ENCODE data around the gene ARSI.

The ARSI gene

DNA sequence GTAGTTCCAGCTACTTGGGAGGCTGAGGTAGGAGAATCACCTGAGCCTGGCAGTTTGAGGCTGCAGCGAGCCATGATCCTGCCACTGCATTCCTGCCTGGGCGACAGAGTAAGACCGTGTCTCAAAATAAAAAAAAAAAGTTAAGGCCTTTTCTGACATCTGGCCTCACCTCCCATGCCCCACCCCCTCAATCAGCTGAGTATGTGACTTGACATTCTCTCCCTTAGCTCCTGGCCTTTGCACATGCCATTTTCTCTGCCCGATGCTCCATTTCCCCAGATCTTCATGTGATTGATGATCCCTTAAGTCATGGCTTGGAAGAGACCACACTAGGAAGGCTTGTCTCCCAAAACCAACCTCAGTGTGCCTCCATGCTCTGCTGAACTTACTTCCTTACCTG is 37.1 kb upstream of the ARSI start:
- no peak for DNase-seq (ENCODE audit: low spot score)
- TF ChIP-seq, protein P1, sequence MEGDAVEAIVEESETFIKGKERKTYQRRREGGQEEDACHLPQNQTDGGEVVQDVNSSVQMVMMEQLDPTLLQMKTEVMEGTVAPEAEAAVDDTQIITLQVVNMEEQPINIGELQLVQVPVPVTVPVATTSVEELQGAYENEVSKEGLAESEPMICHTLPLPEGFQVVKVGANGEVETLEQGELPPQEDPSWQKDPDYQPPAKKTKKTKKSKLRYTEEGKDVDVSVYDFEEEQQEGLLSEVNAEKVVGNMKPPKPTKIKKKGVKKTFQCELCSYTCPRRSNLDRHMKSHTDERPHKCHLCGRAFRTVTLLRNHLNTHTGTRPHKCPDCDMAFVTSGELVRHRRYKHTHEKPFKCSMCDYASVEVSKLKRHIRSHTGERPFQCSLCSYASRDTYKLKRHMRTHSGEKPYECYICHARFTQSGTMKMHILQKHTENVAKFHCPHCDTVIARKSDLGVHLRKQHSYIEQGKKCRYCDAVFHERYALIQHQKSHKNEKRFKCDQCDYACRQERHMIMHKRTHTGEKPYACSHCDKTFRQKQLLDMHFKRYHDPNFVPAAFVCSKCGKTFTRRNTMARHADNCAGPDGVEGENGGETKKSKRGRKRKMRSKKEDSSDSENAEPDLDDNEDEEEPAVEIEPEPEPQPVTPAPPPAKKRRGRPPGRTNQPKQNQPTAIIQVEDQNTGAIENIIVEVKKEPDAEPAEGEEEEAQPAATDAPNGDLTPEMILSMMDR (IDR thresholded peaks at IDR 0.05; ENCODE audit: extremely low read depth, insufficient read depth, missing control alignments): no peak
- in situ Hi-C loops (cut with MboI; ENCODE audit: low pct_unique_long_range_greater_than_20kb, low sequenced_read_pairs, unreplicated experiment): no loop called here

DNA sequence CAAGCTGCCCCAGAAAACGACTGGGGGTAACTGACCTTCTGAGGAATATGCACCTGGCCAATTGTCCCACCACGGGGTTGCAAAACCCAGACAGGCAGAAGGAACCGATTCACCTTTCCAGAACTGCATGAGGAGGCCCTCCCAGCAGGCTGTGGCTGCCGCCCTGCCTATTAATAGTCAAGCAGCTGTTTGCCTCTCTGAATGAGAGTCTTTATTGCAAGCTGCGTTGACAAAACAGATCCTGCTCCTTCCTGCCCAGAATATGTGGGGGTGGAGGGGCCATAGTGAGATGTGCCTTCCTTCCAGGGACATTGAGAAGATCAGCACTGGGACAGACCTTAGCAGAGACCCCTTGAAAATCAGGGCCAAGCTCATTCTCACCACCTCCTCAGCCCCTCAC is 36.5 kb upstream of the ARSI start:
- in situ Hi-C loops (cut with MboI; ENCODE audit: low pct_unique_long_range_greater_than_20kb, low sequenced_read_pairs, unreplicated experiment): no loop called here
- DNase-seq (ENCODE audit: low spot score): no peak

DNA sequence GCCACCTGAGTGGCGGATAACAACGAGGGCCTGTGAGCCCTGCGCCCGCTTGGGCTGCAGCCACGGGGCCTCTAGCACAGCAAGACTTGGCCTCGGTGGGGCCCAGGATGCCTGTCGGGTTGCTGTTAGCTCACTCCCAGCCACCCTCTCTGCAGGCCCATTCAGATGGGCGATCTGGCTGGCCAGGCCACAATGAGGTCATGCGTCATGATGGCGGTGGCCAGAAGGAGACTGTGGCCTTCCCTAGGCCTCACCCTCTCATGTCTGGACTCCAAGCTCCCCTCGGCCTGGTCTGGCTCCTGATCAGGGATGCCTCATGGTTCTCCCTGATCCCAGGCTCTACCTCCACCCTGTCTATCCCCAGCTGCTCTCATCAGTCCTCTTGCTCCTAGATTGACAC is 35.8 kb upstream of the ARSI start:
- DNase-seq (ENCODE audit: low spot score): no peak
- TF ChIP-seq, protein P1 (IDR thresholded peaks at IDR 0.05; ENCODE audit: extremely low read depth, insufficient read depth, missing control alignments): no peak
- in situ Hi-C loops (cut with MboI; ENCODE audit: low pct_unique_long_range_greater_than_20kb, low sequenced_read_pairs, unreplicated experiment): no loop called here

More for the DNA sequence above, 36.5 kb upstream of the ARSI start:
- TF ChIP-seq, protein P1 (IDR thresholded peaks at IDR 0.05; ENCODE audit: extremely low read depth, insufficient read depth, missing control alignments): no peak

DNA sequence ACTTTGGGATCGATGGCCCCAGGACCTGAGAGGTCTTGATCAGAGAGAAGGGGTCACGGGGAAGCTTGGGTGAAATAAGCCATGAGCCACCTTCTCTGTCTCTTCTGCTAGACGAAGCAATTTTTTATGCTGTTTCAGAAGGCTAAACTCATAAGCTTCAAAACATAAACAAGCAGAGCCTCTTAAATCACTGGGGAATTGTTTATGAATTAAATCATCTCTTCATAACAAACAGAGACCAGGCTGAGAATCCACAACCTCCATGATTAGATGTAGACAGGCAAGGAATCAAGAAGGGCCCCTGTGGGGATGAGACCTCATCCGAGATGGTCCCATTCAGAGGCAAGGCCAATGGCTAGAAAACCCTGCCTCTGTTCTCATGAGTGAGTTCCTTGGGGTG is 33.1 kb upstream of the ARSI start:
- no peak for DNase-seq (ENCODE audit: low spot score)
- in situ Hi-C loops (cut with MboI; ENCODE audit: low pct_unique_long_range_greater_than_20kb, low sequenced_read_pairs, unreplicated experiment): no loop called here
- TF ChIP-seq, protein P1 (IDR thresholded peaks at IDR 0.05; ENCODE audit: extremely low read depth, insufficient read depth, missing control alignments): no peak

DNA sequence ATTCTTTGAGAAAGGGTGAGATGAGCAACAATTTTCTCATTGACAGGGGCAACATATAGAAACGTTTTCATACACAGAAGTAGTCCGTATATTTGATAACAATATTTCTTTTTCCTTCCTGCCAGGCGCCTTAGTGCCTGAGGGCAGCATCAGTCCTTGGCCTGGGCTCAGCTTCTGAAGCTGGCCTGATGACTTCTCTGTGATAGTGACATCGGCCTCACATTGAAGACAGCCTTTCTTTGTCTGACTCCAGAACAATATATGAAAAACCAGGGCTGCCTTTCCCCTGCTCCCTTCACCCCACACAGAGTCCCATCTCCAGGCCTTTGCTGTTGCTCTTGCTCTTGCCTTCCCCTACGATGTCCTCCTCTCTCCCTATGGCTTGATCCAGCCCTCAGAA is 30.7 kb upstream of the ARSI start:
- TF ChIP-seq, protein P1 (IDR thresholded peaks at IDR 0.05; ENCODE audit: extremely low read depth, insufficient read depth, missing control alignments): no peak
- in situ Hi-C loops (cut with MboI; ENCODE audit: low pct_unique_long_range_greater_than_20kb, low sequenced_read_pairs, unreplicated experiment): no loop called here
- no peak for DNase-seq (ENCODE audit: low spot score)

DNA sequence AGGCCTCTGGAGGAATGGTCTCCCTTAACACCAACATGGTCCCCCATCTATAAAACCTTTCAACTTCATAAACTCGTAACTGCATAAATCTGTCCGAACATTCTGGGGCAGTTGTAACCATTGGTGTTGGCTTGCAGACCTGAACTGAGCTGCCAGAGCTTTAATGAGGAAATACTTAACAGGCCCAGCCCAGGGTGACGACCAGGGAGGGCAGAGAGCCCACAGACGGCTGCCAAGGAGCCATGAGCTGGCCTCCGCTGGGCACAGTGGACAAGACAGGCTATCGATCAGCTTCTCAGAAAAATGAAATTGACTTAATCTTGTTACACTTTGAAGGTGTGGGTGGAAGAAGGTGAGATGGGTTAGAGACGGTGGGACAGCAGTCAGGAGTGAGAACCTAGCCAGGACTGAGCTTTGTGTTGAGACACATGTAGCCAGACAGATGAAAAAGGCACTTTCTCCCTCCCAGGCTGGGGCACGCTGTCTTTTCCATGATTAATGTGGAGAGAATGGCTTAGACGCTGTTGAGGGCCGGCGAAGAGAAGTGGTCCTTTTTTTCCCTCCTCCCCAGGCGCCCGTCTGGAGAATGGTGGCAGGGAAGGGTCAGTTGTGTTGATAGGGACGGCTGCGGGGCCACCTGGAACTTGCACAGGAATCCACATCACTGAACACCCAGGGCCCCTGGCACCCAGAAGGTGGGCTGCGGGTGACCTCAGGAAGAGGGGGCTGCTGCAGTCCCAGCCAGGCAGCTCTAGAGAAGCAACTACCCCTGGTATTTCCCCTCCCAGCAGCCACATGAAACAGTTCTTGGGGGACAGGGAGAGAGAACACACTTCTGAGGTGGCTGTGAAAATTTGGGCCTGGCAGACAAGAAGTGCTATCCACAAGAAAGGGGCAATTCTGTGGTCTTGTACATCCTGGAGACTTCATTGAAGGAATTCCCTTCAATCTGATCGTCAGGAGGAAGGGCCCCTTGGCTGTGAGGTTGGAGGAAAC is 27.5 kb upstream of the ARSI start:
- TF ChIP-seq, protein P1 (IDR thresholded peaks at IDR 0.05; ENCODE audit: extremely low read depth, insufficient read depth, missing control alignments): no peak
- in situ Hi-C loops (cut with MboI; ENCODE audit: low pct_unique_long_range_greater_than_20kb, low sequenced_read_pairs, unreplicated experiment): no loop called here
- no peak for DNase-seq (ENCODE audit: low spot score)

Measured in GM13977 (cell line).